Activated naive CD8-positive, alpha-beta T cell treated with anti-CD3 and anti-CD28 coated beads for 36 hours (primary cell): ENCODE measurements around the gene ZNF839. TPM values are rescaled to one million over a fixed set of nuclear protein-coding genes. Genes with fewer than 3 reads are reported as not detected.

Experiments used
- DNase-seq: peaks from one replicate; pipeline ENCODE4 v3.0.0; 2021
- H3K27ac Mint-ChIP-seq: one replicate; pipeline ENCODE4 v1.8.0; 2022; ENCODE audit warnings: mild to moderate bottlenecking, moderate library complexity, mixed read lengths
- H3K27me3 Mint-ChIP-seq: one replicate; pipeline ENCODE4 v1.8.0; 2022; ENCODE audit warnings: mild to moderate bottlenecking, mixed read lengths
- H3K36me3 Mint-ChIP-seq: one replicate; pipeline ENCODE4 v1.8.0; 2021; ENCODE audit warnings: mild to moderate bottlenecking, mixed read lengths
- H3K4me1 Mint-ChIP-seq: one replicate; pipeline ENCODE4 v1.8.0; 2021; ENCODE audit warnings: mixed read lengths
- H3K4me3 Mint-ChIP-seq: one replicate; pipeline ENCODE4 v1.8.0; 2022; ENCODE audit warnings: mild to moderate bottlenecking, moderate library complexity, mixed read lengths
- H3K9me3 Mint-ChIP-seq: one replicate; pipeline ENCODE4 v1.8.0; 2022; ENCODE audit warnings: mixed read lengths
- total RNA-seq, 2 experiments: library from RNA; stranded (reverse); gene quantifications; one replicate each; pipeline ENCODE4 v1.2.3, GENCODE V29; 2021

Gene ZNF839
- total RNA-seq = 10 to 100 TPM; 12.9 TPM

- H3K27me3 Mint-ChIP-seq = peaks cover 4% of the 10 kb centered on the region
- no peaks in the 10 kb centered on the region for H3K9me3 Mint-ChIP-seq
- H3K4me1 Mint-ChIP-seq = peaks cover 56% of the 10 kb centered on the region
- peak within 1 kb of the TSS; percentile 97 for H3K27ac Mint-ChIP-seq
- H3K36me3 Mint-ChIP-seq = no peaks in the 10 kb centered on the region
- peak; percentile 95 for DNase-seq
- H3K4me3 Mint-ChIP-seq = peak within 1 kb of the TSS; percentile 96
Observed at GRCh38 chr14:102319351-102320032, at the start of gene ZNF839. Gene ZNF839 (plus strand): TSS chr14:102319746. CDS start chr14:102319766, 20 bp downstream.

DNA sequence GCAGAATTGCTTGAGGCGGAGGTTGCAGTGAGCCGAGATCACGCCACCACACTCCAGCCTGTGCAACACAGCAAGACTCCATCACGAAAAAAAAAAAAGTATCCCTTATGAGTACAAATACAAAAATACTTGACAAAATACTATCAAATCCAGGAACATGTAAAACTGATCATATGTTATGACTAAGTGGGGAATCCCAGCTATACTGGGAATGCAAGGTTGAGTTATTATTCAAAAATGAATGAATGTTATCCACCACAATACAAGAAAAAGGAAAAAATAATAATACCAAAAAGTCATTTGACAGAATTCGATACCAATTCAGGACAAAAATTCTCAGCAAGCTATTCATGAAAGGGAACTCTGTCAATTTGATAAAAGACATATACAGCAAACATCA lies 47.2 kb upstream of the ZNF839 start:
- H3K27ac Mint-ChIP-seq = no peak overlapping the region
- H3K4me1 Mint-ChIP-seq = peaks cover 5% of the 10 kb centered on the region
- no peaks in the 10 kb centered on the region for H3K36me3 Mint-ChIP-seq
- no peaks in the 10 kb centered on the region for H3K27me3 Mint-ChIP-seq
- no peak overlapping the region for H3K4me3 Mint-ChIP-seq
- no peak for DNase-seq
- no peaks in the 10 kb centered on the region for H3K9me3 Mint-ChIP-seq

- no peaks in the 10 kb centered on the region for H3K27me3 Mint-ChIP-seq
- no peaks in the 10 kb centered on the region for H3K36me3 Mint-ChIP-seq
- no peak for DNase-seq
- H3K4me3 Mint-ChIP-seq = no peak overlapping the region
- peaks cover 5% of the 10 kb centered on the region for H3K4me1 Mint-ChIP-seq
- no peak overlapping the region for H3K27ac Mint-ChIP-seq
- no peaks in the 10 kb centered on the region for H3K9me3 Mint-ChIP-seq
Observed at GRCh38 chr14:102275866-102276265, 43.7 kb upstream of the ZNF839 start.

DNA sequence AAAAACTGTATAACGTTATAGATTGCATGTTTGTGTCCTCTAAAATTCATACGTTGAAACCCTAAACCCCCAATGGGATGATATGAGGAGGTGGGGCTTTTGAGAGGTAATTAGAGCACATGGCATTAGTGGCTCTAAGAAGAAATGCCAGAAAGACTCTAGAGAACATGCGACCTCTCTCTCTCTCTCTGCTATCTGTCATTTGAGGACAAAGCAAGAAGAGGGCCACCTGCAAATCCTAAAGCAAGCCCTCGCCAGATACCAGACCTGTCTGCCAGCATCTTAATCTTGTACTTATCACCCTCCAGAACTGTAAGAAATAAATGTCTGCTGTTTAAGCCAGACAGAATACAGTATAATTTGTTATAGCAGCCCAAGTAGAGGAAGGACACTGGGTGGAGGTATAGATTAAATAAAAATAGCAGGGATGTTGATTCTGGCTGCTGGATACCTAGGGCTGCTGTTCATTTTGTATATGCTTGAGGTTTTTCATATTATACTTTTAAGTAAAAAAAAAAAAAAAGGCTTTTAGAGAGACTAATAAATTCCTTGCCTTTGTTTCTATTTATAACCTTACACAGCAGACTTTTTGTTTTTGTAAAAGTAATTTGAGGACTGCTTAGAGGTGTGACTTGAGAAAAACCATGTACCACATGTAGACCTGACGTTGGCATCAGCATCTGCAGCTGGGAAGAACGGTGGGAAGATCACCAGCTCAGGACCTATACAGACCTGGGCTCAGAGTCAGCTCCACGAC lies 41.5 kb upstream of the ZNF839 start:
- H3K27me3 Mint-ChIP-seq = no peaks in the 10 kb centered on the region
- H3K36me3 Mint-ChIP-seq = no peaks in the 10 kb centered on the region
- DNase-seq = no peak
- no peaks in the 10 kb centered on the region for H3K4me1 Mint-ChIP-seq
- no peak overlapping the region for H3K27ac Mint-ChIP-seq
- no peaks in the 10 kb centered on the region for H3K9me3 Mint-ChIP-seq
- H3K4me3 Mint-ChIP-seq = no peak overlapping the region

DNA sequence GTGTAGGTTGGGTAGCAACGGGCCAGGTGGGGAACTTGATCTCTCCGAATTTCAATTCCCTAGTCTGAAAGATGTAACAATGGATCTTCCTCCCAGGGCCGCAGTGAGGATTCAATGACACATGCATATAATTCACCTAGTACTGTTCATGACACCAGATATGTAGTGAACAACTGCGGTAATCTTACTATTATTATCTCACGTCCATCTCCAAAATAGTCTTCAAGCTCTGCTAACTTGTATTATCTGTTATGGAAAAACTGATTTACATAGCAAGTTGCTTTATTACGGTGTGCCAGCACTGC lies 41.0 kb upstream of the ZNF839 start:
- Mint-ChIP-seq H3K9me3 (no peaks in the 10 kb centered on the region), H3K27ac (no peak overlapping the region), H3K27me3 (no peaks in the 10 kb centered on the region), H3K36me3 (no peaks in the 10 kb centered on the region), H3K4me1 (no peaks in the 10 kb centered on the region), H3K4me3 (no peak overlapping the region)
- no peak for DNase-seq

DNA sequence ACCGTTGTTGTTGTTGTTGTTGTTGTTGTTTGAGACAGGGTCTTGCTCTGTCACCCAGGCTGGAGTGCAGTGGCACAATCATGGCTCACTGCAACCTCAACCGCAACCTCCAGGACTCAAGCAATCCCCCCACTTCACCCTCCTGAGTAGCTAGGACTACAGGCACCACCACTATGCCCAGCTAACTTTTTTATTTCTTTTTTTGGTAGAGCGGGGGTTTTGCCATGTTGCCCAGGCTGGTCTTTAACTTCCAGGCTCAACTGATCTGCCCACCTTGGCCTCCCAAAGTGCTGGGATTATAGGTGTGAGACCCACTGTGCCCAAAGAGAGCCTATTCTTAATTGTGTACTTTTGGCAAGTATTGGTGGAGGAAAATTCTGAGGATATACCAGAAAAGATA lies 40.3 kb upstream of the ZNF839 start:
- Mint-ChIP-seq H3K9me3 (no peaks in the 10 kb centered on the region), H3K4me1 (no peaks in the 10 kb centered on the region), H3K27ac (no peak overlapping the region), H3K36me3 (no peaks in the 10 kb centered on the region), H3K27me3 (no peaks in the 10 kb centered on the region), H3K4me3 (no peak overlapping the region)
- no peak for DNase-seq

- no peaks in the 10 kb centered on the region for H3K9me3 Mint-ChIP-seq
- no peaks in the 10 kb centered on the region for H3K27me3 Mint-ChIP-seq
- no peaks in the 10 kb centered on the region for H3K4me1 Mint-ChIP-seq
- H3K4me3 Mint-ChIP-seq = no peak overlapping the region
- no peaks in the 10 kb centered on the region for H3K36me3 Mint-ChIP-seq
- no peak overlapping the region for H3K27ac Mint-ChIP-seq
- no peak for DNase-seq
Observed at GRCh38 chr14:102279688-102280348, 39.7 kb upstream of the ZNF839 start.

DNA sequence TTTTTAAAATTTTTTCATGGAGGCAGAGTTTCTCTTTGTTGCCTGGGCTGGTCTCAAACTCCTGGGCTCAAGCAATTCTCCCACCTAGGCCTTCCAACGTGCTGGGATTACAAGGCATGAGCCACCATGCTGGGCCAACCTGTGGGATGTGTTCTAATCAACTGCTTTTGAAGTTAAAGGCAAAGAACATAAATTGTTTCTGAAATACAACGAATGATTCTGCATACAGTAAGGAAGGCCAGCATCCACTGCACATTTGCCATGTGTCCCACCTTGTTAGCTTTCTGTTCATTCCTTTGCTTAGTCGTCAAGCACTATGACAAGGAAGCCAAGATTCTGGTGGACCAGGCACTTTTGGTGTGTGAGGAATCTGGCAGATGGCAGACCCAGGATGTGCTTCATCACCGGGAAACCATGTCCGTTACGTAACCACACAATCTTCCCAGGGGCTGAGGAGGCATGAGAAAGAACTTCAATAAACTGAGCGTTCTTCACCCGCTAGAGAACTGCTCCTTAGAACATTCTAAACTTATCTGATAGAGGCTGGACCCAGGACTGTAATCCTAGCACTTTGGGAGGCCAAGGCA lies 39.1 kb upstream of the ZNF839 start:
- Mint-ChIP-seq H3K9me3 (no peaks in the 10 kb centered on the region), H3K27me3 (no peaks in the 10 kb centered on the region), H3K4me3 (no peak overlapping the region), H3K4me1 (no peaks in the 10 kb centered on the region), H3K36me3 (no peaks in the 10 kb centered on the region), H3K27ac (no peak overlapping the region)
- no peak for DNase-seq

DNA sequence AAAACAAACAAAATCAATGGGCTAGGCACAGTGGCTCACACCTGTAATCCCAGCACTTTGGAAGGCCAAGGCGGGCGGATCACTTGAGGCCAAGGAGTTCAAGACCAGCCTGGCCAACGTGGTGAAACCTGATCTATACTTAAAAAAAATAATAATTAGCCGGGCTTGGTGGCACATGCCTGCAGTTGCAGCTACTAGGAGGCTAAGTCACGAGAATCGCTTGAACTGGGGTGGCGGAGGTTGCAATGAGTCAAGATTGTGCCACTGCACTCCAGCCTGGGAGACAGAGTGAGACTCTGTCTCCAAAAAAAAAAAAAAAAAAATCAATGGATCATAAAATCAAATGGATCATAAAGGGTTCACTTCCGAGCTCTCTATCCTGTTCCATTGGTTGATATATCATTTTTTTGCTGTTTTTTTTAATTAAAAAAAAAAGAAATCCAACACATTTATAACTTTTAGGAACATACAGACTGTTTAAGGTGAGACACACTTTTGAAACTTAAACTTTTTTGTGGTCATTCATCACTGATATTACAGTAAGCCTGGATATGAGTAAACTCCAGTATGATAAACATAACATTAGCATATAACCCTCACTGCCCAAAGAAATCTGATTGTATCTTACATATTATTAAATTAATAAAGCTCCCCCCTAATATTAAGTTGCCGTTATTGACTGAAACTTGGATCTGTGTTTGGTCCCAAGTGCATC lies 36.6 kb upstream of the ZNF839 start:
- Mint-ChIP-seq H3K4me3 (no peak overlapping the region), H3K9me3 (no peaks in the 10 kb centered on the region), H3K36me3 (no peaks in the 10 kb centered on the region), H3K27me3 (no peaks in the 10 kb centered on the region), H3K27ac (no peak overlapping the region), H3K4me1 (no peaks in the 10 kb centered on the region)
- DNase-seq = no peak

- Mint-ChIP-seq H3K9me3 (peaks cover 1% of the 10 kb centered on the region), H3K4me3 (no peak overlapping the region), H3K27me3 (no peaks in the 10 kb centered on the region), H3K36me3 (no peaks in the 10 kb centered on the region), H3K4me1 (no peaks in the 10 kb centered on the region), H3K27ac (no peak overlapping the region)
- DNase-seq = no peak
Observed at GRCh38 chr14:102283631-102284129, 35.9 kb upstream of the ZNF839 start.

DNA sequence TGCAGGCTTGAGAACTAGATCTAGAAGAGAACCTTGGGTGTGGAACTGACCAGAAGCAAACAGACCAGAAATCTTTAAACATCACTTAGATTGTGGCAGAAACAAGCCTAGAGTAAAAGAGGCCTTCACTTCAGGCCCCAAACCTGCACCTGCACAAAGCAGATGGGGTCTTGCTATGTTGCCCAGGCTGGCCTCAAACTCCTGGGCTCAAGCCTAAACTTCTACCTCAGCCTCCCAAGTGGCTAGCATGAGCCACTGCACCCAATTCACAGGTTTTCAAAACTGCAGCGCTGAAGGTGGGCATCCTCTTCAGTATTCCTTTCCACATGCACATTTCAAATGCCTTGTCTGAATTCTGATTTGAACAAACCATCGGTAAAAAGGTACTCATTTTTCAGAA lies 34.4 kb upstream of the ZNF839 start:
- H3K36me3 Mint-ChIP-seq = no peaks in the 10 kb centered on the region
- no peak for DNase-seq
- H3K27me3 Mint-ChIP-seq = no peaks in the 10 kb centered on the region
- peaks cover 1% of the 10 kb centered on the region for H3K9me3 Mint-ChIP-seq
- H3K4me3 Mint-ChIP-seq = no peak overlapping the region
- no peaks in the 10 kb centered on the region for H3K4me1 Mint-ChIP-seq
- no peak overlapping the region for H3K27ac Mint-ChIP-seq

DNA sequence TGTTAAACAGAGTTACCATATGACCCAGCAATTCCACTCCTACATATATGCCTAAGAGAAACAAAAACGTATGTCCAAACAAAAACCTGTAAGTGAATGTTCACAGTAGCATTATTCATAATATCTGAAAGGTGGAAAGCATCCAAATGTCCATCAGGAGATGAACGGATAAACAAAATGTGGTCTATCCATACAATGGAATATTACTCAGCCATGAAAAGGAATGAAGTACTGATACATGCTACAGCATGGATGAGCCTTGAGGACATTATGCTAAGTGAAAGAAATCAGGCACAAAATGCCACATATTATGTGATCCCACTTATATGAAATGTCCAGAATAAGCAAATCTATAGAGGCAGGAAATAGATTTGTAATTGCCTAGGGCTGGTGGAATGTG lies 31.4 kb upstream of the ZNF839 start:
- Mint-ChIP-seq H3K4me1 (no peaks in the 10 kb centered on the region), H3K4me3 (no peak overlapping the region), H3K27ac (no peak overlapping the region), H3K36me3 (no peaks in the 10 kb centered on the region), H3K27me3 (peaks cover 3% of the 10 kb centered on the region), H3K9me3 (peaks cover 1% of the 10 kb centered on the region)
- no peak for DNase-seq

GRCh38 chr14:102292441-102292840 lies 27.1 kb upstream of the ZNF839 start:
- Mint-ChIP-seq H3K27me3 (peaks cover 3% of the 10 kb centered on the region), H3K4me1 (no peaks in the 10 kb centered on the region), H3K9me3 (peaks cover 1% of the 10 kb centered on the region), H3K36me3 (no peaks in the 10 kb centered on the region), H3K27ac (no peak overlapping the region), H3K4me3 (no peak overlapping the region)
- no peak for DNase-seq

GRCh38 chr14:102293781-102294180 lies 25.8 kb upstream of the ZNF839 start:
- Mint-ChIP-seq H3K9me3 (peaks cover 2% of the 10 kb centered on the region), H3K4me1 (peaks cover 2% of the 10 kb centered on the region), H3K27me3 (peaks cover 3% of the 10 kb centered on the region), H3K4me3 (no peak overlapping the region), H3K27ac (no peak overlapping the region), H3K36me3 (no peaks in the 10 kb centered on the region)
- DNase-seq = no peak

GRCh38 chr14:102295270-102295669 lies 24.3 kb upstream of the ZNF839 start:
- Mint-ChIP-seq H3K4me3 (no peak overlapping the region), H3K27ac (no peak overlapping the region), H3K4me1 (peaks cover 2% of the 10 kb centered on the region), H3K36me3 (no peaks in the 10 kb centered on the region), H3K9me3 (peaks cover 2% of the 10 kb centered on the region), H3K27me3 (peaks cover 3% of the 10 kb centered on the region)
- no peak for DNase-seq
